GM21381 (cell line): ENCODE measurements around the gene VPS45.
A peak's percentile ranks its signal among the peaks of the same experiment; 100 is the strongest.
"Not testable (repeated sequence)": the region's sequence is repeated elsewhere in the genome, so short reads cannot be mapped to it uniquely, and the experiment has no call there.

Source experiments
- ATAC-seq: cut with Tn5 transposase; IDR thresholded peaks from one replicate; pipeline ENCODE4 v1.9.1; 2021; ENCODE audit warnings: mild to moderate bottlenecking, moderate library complexity; ENCODE audit not compliant: unreplicated experiment

VPS45 gene

DNA sequence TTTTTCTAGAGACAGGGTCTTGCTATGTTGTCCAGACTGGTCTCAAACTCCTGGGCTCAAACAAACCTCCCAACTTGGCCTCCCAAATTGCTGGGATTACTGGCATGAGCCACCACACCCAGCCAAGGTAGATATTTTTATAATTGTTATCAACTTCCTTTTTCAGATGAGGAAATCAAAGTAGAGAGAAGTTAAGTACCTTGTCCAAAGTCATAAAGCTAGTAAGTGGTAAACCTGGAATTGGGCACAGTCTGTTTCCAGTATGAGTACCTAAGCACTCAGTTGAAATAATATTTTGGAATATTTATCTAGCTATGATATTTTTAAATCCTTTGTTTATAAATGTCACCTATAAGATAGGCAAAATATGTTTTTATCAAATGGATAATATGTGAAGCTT, 59.9 kb downstream of the VPS45 start:
- no peak for ATAC-seq

DNA sequence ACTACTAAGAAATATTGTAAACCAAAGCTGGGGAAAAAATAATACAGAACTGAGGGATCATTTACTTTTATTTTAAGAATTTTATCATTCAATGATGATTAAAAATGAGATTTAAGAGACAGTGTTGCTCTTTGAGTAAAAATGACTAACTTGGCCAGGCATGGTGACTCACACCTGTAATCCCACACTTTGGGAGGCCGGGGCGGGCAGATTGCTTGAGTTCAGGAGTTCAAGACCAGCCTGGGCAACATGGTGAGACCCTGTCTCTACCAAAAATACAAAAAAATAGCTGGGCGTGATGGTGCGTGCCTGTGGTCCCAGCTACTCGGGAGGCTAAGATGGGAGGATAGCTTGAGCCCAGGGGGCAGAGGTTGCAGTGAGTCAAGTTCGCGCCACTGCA, 60.3 kb downstream of the VPS45 start:
- no peak for ATAC-seq

DNA sequence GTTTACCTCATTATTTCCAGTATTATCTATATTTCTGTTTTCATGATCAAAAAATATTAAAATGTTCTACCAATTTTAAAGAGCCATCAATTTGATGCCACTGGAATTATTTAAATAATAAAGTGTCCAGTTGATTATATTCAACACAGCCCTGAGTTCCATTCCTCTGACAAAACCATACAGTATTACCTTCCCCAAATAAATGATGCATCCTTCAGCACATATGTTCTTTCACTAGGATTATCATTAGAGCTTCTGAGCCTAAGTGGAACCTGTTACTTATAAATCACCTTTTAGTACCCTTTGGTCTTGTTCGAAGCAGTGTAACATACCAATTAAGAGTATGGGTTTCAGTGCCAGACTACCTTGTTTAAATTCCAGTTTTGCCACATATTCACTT, 64.8 kb downstream of the VPS45 start:
- ATAC-seq = no peak

DNA sequence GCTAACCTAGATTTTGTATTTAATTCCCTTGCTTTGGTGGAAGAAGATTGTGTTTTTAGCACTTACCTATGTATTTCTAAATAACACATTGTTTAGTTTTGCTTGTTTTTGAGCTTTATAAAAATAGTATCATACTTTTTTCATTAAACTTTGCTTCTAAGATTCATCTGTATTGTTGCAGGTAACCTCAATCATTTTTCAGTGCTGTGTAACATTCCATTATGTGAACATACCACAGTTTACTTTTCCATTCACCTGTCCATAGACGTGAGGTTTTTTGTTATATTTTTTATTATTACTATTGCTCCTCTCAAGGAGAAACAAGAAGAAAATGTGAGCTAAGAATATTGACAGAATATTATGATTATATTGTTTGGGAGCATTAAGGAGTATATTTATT, 67.0 kb downstream of the VPS45 start:
- no peak for ATAC-seq

- ATAC-seq = not testable (repeated sequence)
These were observed 67.8 kb downstream of the VPS45 start for GRCh38 chr1:150135400-150135799.

DNA sequence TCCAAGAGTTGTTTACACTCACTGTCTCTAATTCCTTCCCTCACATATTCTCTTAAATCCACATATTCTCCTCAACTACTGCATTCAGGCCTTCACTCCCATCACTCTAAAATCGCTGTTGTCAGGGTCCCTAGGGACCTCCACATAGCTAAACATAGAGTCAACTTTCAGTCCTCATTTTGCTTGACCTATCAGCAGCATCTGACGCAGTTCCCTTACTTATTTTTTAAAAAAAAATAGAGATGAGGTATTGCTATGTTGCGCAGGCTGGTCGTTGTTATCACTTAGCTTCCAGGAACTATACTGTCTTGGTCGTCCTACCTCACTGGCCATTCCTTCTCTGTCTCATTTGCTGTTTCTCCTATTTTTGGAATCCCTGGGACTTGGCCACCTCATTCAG, 70.5 kb downstream of the VPS45 start:
- no peak for ATAC-seq

- ATAC-seq = no peak
These were observed 73.9 kb downstream of the VPS45 start for GRCh38 chr1:150141452-150141851.

DNA sequence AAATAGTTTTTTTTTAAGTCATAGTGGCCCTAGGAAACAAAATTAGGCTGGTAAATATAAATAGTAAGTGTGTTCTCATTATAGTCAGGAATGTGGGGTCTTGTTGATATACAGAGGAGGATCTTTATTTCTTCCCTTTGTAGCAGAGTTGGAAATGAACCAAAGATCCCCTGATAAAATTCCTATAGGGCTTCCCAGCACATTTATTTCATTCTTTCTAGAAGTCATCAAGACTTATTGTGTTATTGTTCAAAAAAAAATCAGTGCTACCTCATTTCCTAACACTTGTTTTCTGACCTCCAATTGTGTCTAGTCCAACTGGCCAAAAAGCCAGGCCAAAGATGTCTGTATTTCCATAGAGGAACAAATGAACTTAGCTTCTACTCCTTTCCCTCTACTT, 74.5 kb downstream of the VPS45 start:
- no peak for ATAC-seq

DNA sequence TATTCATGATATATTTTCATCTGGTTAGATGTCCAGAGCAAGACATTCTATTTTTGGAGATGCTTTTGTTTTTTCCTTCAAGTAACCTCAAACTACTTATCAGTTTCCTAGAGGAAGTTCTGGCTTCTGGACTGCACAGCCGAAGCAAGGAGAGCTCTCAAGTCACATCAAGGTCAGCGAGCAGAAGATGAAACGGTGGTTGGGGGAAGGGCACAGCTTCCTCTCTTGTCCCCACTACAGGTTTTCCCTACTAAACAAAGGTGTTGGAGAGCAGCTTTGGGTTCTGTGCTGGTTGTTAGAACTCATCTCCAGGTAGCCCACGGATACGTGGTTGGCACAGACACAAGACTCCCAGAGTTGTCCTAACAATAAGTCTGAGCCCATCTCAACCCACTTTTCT, 77.0 kb downstream of the VPS45 start:
- no peak for ATAC-seq

DNA sequence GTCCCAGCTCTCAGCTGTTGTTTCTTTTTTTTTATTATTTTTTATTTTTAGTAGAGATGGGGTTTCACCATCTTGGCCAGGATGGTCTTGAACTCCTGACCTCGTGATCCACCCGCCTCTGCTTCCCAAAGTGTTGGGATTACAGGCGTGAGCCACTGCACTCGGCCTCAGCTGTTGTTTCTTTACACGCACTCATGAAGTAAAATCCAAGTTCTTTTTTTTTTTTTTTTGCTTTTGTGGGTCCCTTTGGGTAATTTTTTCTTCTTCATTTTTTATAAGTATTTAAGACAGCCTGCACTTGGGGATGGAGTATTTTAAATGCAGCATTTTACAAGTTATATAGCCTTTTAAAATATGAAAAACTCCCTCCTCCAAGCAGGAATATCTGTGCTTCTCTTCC, 78.4 kb downstream of the VPS45 start:
- not testable (repeated sequence) for ATAC-seq

- no peak for ATAC-seq
These were observed 79.4 kb downstream of the VPS45 start for GRCh38 chr1:150146849-150147542.

GRCh38 chr1:150148837-150149270, 81.3 kb downstream of the VPS45 start:
- no peak for ATAC-seq

GRCh38 chr1:150149271-150150132, 81.9 kb downstream of the VPS45 start, which contains the start of gene PLEKHO1:
TSS of gene PLEKHO1 (plus strand) at chr1:150149916. CDS start at chr1:150150258, 342 bp downstream.
- peak; percentile 45 for ATAC-seq

- ATAC-seq = no peak
These were observed 82.8 kb downstream of the VPS45 start for GRCh38 chr1:150150133-150151021.

- ATAC-seq = no peak
These were observed 84.0 kb downstream of the VPS45 start for GRCh38 chr1:150151291-150152181.

GRCh38 chr1:150152182-150152536, 84.6 kb downstream of the VPS45 start:
- ATAC-seq = no peak

DNA sequence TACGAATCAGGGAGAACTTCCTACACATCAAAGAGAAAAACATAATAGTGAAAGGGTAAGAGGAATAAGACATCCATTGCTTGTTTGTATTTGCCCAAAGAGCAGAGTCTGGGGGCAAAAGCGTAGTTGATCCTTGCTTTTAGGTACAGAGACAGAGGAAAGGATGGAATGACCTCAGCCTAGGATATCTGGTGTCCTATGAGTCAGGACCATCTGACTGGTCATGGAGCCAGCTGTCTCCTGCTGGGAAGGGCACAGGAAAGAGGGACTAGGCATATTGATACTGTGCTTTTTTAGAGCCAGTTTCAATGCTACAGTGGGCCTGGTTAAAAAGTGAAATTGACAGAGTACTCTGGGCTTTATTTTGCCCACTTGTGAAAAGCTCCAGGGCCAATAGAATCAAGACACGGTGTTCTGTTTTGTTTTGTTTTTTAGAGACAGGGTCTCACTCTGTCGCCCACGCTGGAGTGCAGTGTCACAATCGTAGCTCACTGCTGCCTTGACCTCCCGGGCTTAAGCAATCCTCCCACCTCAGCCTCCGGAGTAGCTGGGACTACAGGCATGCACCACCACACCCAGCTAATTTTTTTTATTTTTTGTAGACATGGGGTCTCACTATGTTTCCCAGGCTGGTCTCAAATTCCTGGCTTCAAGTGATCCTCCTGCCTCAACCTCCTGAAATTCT, 85.3 kb downstream of the VPS45 start:
- no peak for ATAC-seq

GRCh38 chr1:150154143-150154542, 86.6 kb downstream of the VPS45 start:
- ATAC-seq = no peak

DNA sequence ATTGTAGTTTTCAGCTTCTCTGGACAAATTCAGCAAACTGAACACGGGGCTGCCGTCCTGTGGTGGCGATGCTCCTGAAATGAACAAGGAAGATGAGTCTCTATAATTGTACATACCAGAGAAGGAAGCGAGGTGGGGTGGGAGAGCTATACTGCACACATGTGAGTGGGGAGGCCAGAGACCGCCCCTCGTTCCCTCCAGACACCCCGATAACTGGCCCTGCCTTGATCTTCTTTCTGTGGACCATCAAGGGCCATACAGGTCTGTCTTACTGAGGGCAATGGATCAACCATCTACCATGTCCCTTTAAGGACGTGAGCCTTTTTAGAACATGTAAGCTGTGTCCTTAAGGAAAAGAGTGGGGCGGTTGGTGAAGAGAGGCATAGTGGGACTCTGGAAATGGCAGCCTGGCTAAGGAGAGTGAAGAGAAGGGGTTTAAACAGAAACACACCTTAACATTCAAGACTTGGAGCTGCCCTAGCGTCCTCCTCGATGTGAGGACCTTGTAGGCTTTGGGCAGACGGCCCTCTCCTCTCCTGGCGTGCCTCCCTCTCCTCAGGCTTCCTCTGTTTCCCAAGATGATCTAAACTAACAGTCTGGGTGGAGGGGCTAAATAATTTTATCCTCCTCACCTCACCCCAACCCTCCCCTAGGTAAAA, 88.0 kb downstream of the VPS45 start:
- ATAC-seq = no peak
